HG02885 (cell line): Measurements from ENCODE around the gene KCNAB2.

ENCODE experiments used
- ATAC-seq: cut with Tn5 transposase; IDR thresholded peaks from one replicate; pipeline ENCODE4 v1.9.1; 2021; ENCODE audit warnings: mild to moderate bottlenecking; ENCODE audit not compliant: unreplicated experiment, poor library complexity

KCNAB2 gene

GRCh38 chr1:6094246-6094645 is 48.6 kb downstream of the KCNAB2 start:
- ATAC-seq, result no peak

- no peak for ATAC-seq
These were observed 49.3 kb downstream of the KCNAB2 start for GRCh38 chr1:6094801-6095505.

GRCh38 chr1:6095511-6096242 is 50.0 kb downstream of the KCNAB2 start:
- no peak for ATAC-seq

GRCh38 chr1:6096243-6097116 is 50.8 kb downstream of the KCNAB2 start:
- no peak for ATAC-seq

GRCh38 chr1:6097117-6097595 is 51.5 kb downstream of the KCNAB2 start:
- no peak for ATAC-seq

- ATAC-seq, result no peak
These were observed 52.1 kb downstream of the KCNAB2 start for GRCh38 chr1:6097824-6098223.

GRCh38 chr1:6098303-6099215 is 52.9 kb downstream of the KCNAB2 start:
- ATAC-seq, result no peak

GRCh38 chr1:6099297-6099696 is 53.6 kb downstream of the KCNAB2 start:
- no peak for ATAC-seq

- ATAC-seq, result no peak
These were observed 54.4 kb downstream of the KCNAB2 start for GRCh38 chr1:6099787-6100765.

- ATAC-seq, result no peak
These were observed 55.4 kb downstream of the KCNAB2 start for GRCh38 chr1:6100861-6101783.

- ATAC-seq, result no peak
These were observed 56.3 kb downstream of the KCNAB2 start for GRCh38 chr1:6101826-6102531.

- ATAC-seq, result no peak
These were observed 56.8 kb downstream of the KCNAB2 start for GRCh38 chr1:6102532-6102845.

- no peak for ATAC-seq
These were observed 57.6 kb downstream of the KCNAB2 start for GRCh38 chr1:6103111-6103853.

GRCh38 chr1:6103854-6104530 is 58.3 kb downstream of the KCNAB2 start:
- no peak for ATAC-seq

- no peak for ATAC-seq
These were observed 58.9 kb downstream of the KCNAB2 start for GRCh38 chr1:6104631-6105030.

- no peak for ATAC-seq
These were observed 59.6 kb downstream of the KCNAB2 start for GRCh38 chr1:6105218-6105679.
